CD8-positive, alpha-beta memory T cell (primary cell): ENCODE data around the gene CIB2. TPM values are rescaled to one million over a fixed set of nuclear protein-coding genes. Genes with fewer than 3 reads are reported as not detected.

ENCODE experiments used
- CTCF ChIA-PET: fragments of 350-600 bp; sonication (Branson Sonifier 250); formaldehyde crosslinking; loops from one replicate; lab custom pipeline; 2021; ENCODE audit warnings: antibody characterized with exemption; lab: Charles Lee
- POLR2A ChIA-PET: fragments of 350-600 bp; sonication (Branson Sonifier 250); formaldehyde crosslinking; loops from one replicate; lab custom pipeline; 2021; ENCODE audit warnings: antibody characterized with exemption; lab: Charles Lee
- DNase-seq, 5 donors: peaks; one replicate each; pipeline versions ENCODE4 v3.0.0 to v3.0.0-alpha.2; 2020 to 2022; ENCODE audit warnings: mixed read lengths in 1 of 5
- H3K27ac ChIP-seq: one replicate; pipeline ENCODE4 v1.7.0; 2013; ENCODE audit warnings: low read depth, mild to moderate bottlenecking, low read length, moderate library complexity
- H3K27me3 ChIP-seq: 2 replicates; pipeline ENCODE4 v1.7.0; 2013; ENCODE audit warnings: low read length, mild to moderate bottlenecking; ENCODE audit not compliant: insufficient read depth, poor library complexity, severe bottlenecking
- H3K36me3 ChIP-seq: 2 replicates; pipeline ENCODE4 v1.7.0; 2013; ENCODE audit warnings: mild to moderate bottlenecking, low read length, moderate library complexity; ENCODE audit not compliant: insufficient read depth
- H3K4me1 ChIP-seq: 2 replicates; pipeline ENCODE4 v1.7.0; 2013; ENCODE audit warnings: mild to moderate bottlenecking, low read length, moderate library complexity; ENCODE audit not compliant: insufficient read depth
- H3K4me3 ChIP-seq: 2 replicates; pipeline ENCODE4 v1.7.0; 2013; ENCODE audit warnings: mild to moderate bottlenecking, low read length
- H3K9me3 ChIP-seq: 2 replicates; pipeline ENCODE4 v1.7.0; 2013; ENCODE audit warnings: mild to moderate bottlenecking, low read length
- H3K27ac Mint-ChIP-seq, 8 donors: one replicate each; pipeline ENCODE4 v1.8.0; 2020 to 2021; ENCODE audit warnings: mixed read lengths in 8 of 8, mild to moderate bottlenecking in 6 of 8, inconsistent platforms in 3 of 8, moderate library complexity in 3 of 8
- H3K27me3 Mint-ChIP-seq, 2 donors: one replicate each; pipeline ENCODE4 v1.8.0; 2020 to 2021; ENCODE audit warnings: mixed read lengths in 2 of 2, mild to moderate bottlenecking in 1 of 2, moderate library complexity in 1 of 2
- H3K36me3 Mint-ChIP-seq, 3 donors: one replicate each; pipeline ENCODE4 v1.8.0; 2020 to 2021; ENCODE audit warnings: mixed read lengths in 3 of 3, inconsistent platforms in 1 of 3, mild to moderate bottlenecking in 1 of 3
- H3K4me1 Mint-ChIP-seq, 3 donors: one replicate each; pipeline ENCODE4 v1.8.0; 2020 to 2021; ENCODE audit warnings: mixed read lengths in 3 of 3, inconsistent platforms in 1 of 3, mild to moderate bottlenecking in 1 of 3
- H3K4me3 Mint-ChIP-seq, 7 donors: one replicate each; pipeline ENCODE4 v1.8.0; 2020 to 2021; ENCODE audit warnings: mixed read lengths in 7 of 7, mild to moderate bottlenecking in 6 of 7, moderate library complexity in 4 of 7, inconsistent platforms in 2 of 7
- H3K9me3 Mint-ChIP-seq, 5 donors: one replicate each; pipeline ENCODE4 v1.8.0; 2020 to 2022; ENCODE audit warnings: mixed read lengths in 5 of 5, mild to moderate bottlenecking in 3 of 5, moderate library complexity in 2 of 5, inconsistent platforms in 1 of 5
- polyA plus RNA-seq: library from polyadenylated mRNA; unstranded; fragments of 300-500 nt; fragmentation: Illumina TruSeq; gene quantifications from one replicate; pipeline ENCODE4 v1.2.3, GENCODE V29; 2021
- total RNA-seq, 2 experiments: library from RNA; stranded (reverse); gene quantifications; one replicate each; pipeline ENCODE4 v1.2.3, GENCODE V29; 2021

The CIB2 gene
- total and polyA plus RNA-seq, 3 experiments from 2014 or later = 2.0 to 2.3 (median 2.1) TPM

DNA sequence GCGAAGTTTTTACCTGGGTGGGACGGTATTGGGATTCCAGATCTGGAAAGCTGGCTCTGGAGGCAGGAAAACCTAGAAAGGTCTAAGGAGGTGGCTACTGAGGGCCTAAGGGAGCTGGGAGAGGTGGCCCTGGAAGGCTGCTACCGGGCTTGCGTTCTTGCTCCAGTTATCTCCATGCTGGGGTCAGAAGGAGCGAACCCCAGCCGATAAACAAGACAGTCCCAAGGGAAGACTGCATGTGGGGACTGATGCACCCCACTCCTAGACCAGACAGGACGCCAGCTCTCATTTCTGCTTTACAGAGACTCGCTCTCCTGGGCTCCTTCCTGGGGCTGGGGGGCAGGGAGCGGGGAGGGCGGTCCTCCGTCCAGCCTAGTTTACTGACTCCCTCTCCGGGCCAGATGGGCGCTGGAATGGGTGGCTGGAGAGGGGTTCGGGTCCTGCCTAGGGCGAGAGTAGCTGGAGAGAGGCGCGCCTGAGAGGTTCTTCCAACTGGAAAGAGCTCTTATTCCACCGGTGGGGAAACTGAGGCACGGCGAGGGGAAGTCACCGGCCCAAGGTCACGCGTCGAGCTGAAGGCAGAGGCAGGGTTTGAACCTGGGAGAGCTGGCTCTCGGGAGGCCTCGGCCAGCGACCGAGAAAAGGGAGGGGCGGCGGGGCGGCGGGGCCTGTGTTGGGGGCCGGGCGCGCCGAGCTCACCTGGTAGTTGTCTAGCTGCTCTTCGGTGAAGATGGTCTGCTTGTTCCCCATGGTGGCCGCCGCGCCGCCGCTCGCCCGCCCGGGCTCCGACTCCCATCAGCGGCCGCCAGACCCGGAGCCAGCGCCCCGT is 565 bp downstream of the CIB2 start:
- peak overlapping the region; percentile 40 to 93 (median 88) for H3K27ac Mint-ChIP-seq
- H3K4me1 Mint-ChIP-seq = peaks cover 17 to 25% (median 21%) of the 10 kb centered on the region in 3 donors
- no peaks in the 10 kb centered on the region for H3K9me3 ChIP-seq
- H3K36me3 Mint-ChIP-seq = no peaks in the 10 kb centered on the region
- H3K4me3 ChIP-seq = no peak overlapping the region
- no peak overlapping the region for H3K27ac ChIP-seq
- peak overlapping the region; percentile 60 to 89 (median 75) for H3K4me3 Mint-ChIP-seq
- H3K4me1 ChIP-seq = peaks cover 12% of the 10 kb centered on the region
- H3K36me3 ChIP-seq = no peaks in the 10 kb centered on the region
- H3K27me3 Mint-ChIP-seq = no peaks in the 10 kb centered on the region
- peak in 1 of 5 donors; percentile 13 for DNase-seq
- POLR2A ChIA-PET = interaction anchor here (1.2 kb wide), 1 partner anchor 18 kb away, joined by 6 read pairs; the partner anchor contains the start of gene IDH3A
- CTCF ChIA-PET = interaction anchor here (0.7 to 3.6 kb wide), 23 partner anchors 10 to 410 kb away, joined by 3 to 17 read pairs (median 3); partner anchors contain the start of genes IDH3A, PSMA4 and SKIC8
- no peaks in the 10 kb centered on the region for H3K27me3 ChIP-seq
- H3K9me3 Mint-ChIP-seq = no peaks in the 10 kb centered on the region

DNA sequence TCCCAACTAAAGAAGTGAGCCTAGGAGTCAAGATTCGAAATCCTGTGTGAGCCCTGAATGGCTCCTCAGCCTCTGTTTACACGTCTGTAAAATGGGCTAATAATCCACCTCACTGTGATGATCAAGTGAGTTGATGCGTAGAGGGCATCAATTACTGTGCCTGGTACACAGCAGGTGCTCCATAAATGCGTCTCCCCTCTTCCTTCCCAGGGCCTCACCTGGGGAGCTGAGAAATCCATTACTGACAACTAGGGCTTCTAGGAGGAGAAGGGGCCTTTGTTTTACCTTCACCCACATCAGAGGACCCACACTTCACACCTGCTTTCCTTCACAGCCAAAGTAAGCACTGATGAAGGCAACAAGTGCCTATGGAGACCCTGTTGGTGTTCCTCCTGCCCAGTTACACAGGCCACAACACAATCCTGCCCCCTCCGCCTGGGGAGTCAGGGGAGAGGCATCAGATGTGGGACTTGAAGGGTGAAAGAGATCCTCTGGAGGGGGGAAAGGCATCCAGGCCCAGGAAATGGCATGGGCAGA is 1.4 kb downstream of the CIB2 start:
- H3K27ac Mint-ChIP-seq = peak overlapping the region; percentile 11 to 93 (median 78)
- H3K4me3 Mint-ChIP-seq = peak overlapping the region; percentile 34 to 86 (median 73)
- CTCF ChIA-PET = interaction anchor here (1.0 to 3.6 kb wide), 9 partner anchors 11 to 170 kb away, joined by 3 to 17 read pairs (median 3); partner anchors contain the start of genes IDH3A and SKIC8
- POLR2A ChIA-PET = interaction anchor here (1.2 kb wide), 1 partner anchor 19 kb away, joined by 6 read pairs; the partner anchor contains the start of gene IDH3A
- no peaks in the 10 kb centered on the region for H3K36me3 Mint-ChIP-seq
- H3K9me3 Mint-ChIP-seq = no peaks in the 10 kb centered on the region
- Histone ChIP-seq H3K27ac (no peak overlapping the region), H3K36me3 (no peaks in the 10 kb centered on the region), H3K9me3 (no peaks in the 10 kb centered on the region), H3K27me3 (no peaks in the 10 kb centered on the region), H3K4me1 (peaks cover 12% of the 10 kb centered on the region), H3K4me3 (no peak overlapping the region)
- peak in 1 of 5 donors; percentile 34 for DNase-seq
- no peaks in the 10 kb centered on the region for H3K27me3 Mint-ChIP-seq
- H3K4me1 Mint-ChIP-seq = peaks cover 17 to 25% (median 21%) of the 10 kb centered on the region in 3 donors

GRCh38 chr15:78129077-78129750 is 2.0 kb downstream of the CIB2 start:
- no peak overlapping the region for H3K27ac ChIP-seq
- Mint-ChIP-seq H3K9me3 (no peaks in the 10 kb centered on the region), H3K27me3 (no peaks in the 10 kb centered on the region), H3K27ac (peak overlapping the region in 7 of 8 donors; percentile 11 to 93 (median 70)), H3K36me3 (no peaks in the 10 kb centered on the region), H3K4me1 (peaks cover 17 to 25% (median 21%) of the 10 kb centered on the region in 3 donors), H3K4me3 (peak overlapping the region in 2 of 7 donors; percentile 34 to 75)
- ChIA-PET POLR2A (no interaction called here), CTCF (interaction anchor here (0.6 to 3.6 kb wide), 3 partner anchors 20 to 111 kb away, joined by 3 to 17 read pairs (median 3); partner anchors contain the start of gene IDH3A)
- peaks cover 12% of the 10 kb centered on the region for H3K4me1 ChIP-seq
- H3K9me3 ChIP-seq = no peaks in the 10 kb centered on the region
- H3K36me3 ChIP-seq = no peaks in the 10 kb centered on the region
- DNase-seq = peak in 1 of 5 donors; percentile 34
- no peak overlapping the region for H3K4me3 ChIP-seq
- H3K27me3 ChIP-seq = no peaks in the 10 kb centered on the region

- Mint-ChIP-seq H3K4me1 (peaks cover 17 to 22% (median 20%) of the 10 kb centered on the region in 3 donors), H3K4me3 (peak overlapping the region in 2 of 7 donors; percentile 4 to 44), H3K36me3 (no peaks in the 10 kb centered on the region), H3K27ac (peak overlapping the region in 4 of 8 donors; percentile 45 to 87 (median 50)), H3K9me3 (no peaks in the 10 kb centered on the region), H3K27me3 (no peaks in the 10 kb centered on the region)
- Histone ChIP-seq H3K27me3 (no peaks in the 10 kb centered on the region), H3K36me3 (no peaks in the 10 kb centered on the region), H3K27ac (no peak overlapping the region), H3K4me1 (peaks cover 12% of the 10 kb centered on the region), H3K4me3 (no peak overlapping the region), H3K9me3 (no peaks in the 10 kb centered on the region)
- ChIA-PET POLR2A (no interaction called here), CTCF (interaction anchor here (1.2 to 2.5 kb wide), 2 partner anchors 19 to 112 kb away, joined by 6 to 14 read pairs; no protein-coding TSS in a partner anchor)
- no peak for DNase-seq
These were observed 3.4 kb downstream of the CIB2 start for GRCh38 chr15:78127882-78128281.

DNA sequence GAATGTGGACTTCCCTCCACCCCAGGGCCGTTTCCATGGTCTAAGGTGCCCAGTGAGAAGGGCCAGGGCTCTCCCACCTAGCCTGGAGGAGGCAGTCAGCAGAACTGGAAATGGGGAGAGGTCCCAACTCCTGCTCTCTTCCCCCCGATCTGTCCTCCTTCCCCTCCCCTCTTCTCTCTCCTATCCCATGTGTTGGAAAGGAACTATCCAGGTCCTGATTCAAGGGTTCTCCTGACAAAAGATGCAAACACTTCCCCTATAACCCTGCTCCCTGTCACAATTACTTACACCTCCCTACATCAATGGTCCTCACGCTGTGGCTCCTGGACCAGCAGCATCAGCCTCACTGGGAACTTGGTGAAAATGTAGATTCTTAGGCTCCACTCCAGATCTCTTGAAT is 6.0 kb downstream of the CIB2 start:
- Histone ChIP-seq H3K4me3 (no peak overlapping the region), H3K36me3 (no peaks in the 10 kb centered on the region), H3K27ac (no peak overlapping the region), H3K4me1 (no peaks in the 10 kb centered on the region), H3K9me3 (no peaks in the 10 kb centered on the region), H3K27me3 (no peaks in the 10 kb centered on the region)
- ChIA-PET POLR2A (no interaction called here), CTCF (interaction anchor here (1.3 to 3.3 kb wide), 2 partner anchors 16 to 115 kb away, joined by 5 to 10 read pairs; no protein-coding TSS in a partner anchor)
- Mint-ChIP-seq H3K27me3 (no peaks in the 10 kb centered on the region), H3K36me3 (no peaks in the 10 kb centered on the region), H3K4me3 (no peak overlapping the region), H3K4me1 (peaks cover 4 to 5% (median 5%) of the 10 kb centered on the region in 3 donors), H3K27ac (peak overlapping the region in 2 of 8 donors; percentile 72 to 78), H3K9me3 (no peaks in the 10 kb centered on the region)
- no peak for DNase-seq

- no peaks in the 10 kb centered on the region for H3K36me3 Mint-ChIP-seq
- no peaks in the 10 kb centered on the region for H3K4me1 Mint-ChIP-seq
- H3K27ac ChIP-seq = no peak overlapping the region
- ChIA-PET POLR2A (no interaction called here), CTCF (interaction anchor here (1.6 kb wide), 1 partner anchor 11 kb away, joined by 4 read pairs; no protein-coding TSS in a partner anchor)
- no peak overlapping the region for H3K27ac Mint-ChIP-seq
- H3K27me3 Mint-ChIP-seq = no peaks in the 10 kb centered on the region
- no peaks in the 10 kb centered on the region for H3K9me3 ChIP-seq
- H3K9me3 Mint-ChIP-seq = no peaks in the 10 kb centered on the region
- DNase-seq = no peak
- no peak overlapping the region for H3K4me3 Mint-ChIP-seq
- H3K36me3 ChIP-seq = no peaks in the 10 kb centered on the region
- no peaks in the 10 kb centered on the region for H3K27me3 ChIP-seq
- no peaks in the 10 kb centered on the region for H3K4me1 ChIP-seq
- H3K4me3 ChIP-seq = no peak overlapping the region
These were observed 10.7 kb downstream of the CIB2 start for GRCh38 chr15:78120523-78120922.

- Mint-ChIP-seq H3K36me3 (no peaks in the 10 kb centered on the region), H3K27me3 (peaks cover 0 to under 1% of the 10 kb centered on the region in 2 donors), H3K4me1 (peaks cover 0 to 10% (median under 1%) of the 10 kb centered on the region in 3 donors), H3K4me3 (no peak overlapping the region), H3K9me3 (no peaks in the 10 kb centered on the region), H3K27ac (no peak overlapping the region)
- H3K4me1 ChIP-seq = peaks cover 5% of the 10 kb centered on the region
- no peak overlapping the region for H3K4me3 ChIP-seq
- H3K27ac ChIP-seq = no peak overlapping the region
- CTCF ChIA-PET = interaction anchor here (0.6 to 13.3 kb wide), 17 partner anchors 10 to 187 kb away, joined by 3 to 146 read pairs (median 3); partner anchors contain the start of gene SKIC8
- peak in 1 of 5 donors; percentile 22 for DNase-seq
- no peaks in the 10 kb centered on the region for H3K9me3 ChIP-seq
- POLR2A ChIA-PET = interaction anchor here (0.6 to 0.7 kb wide), 2 partner anchors 15 to 68 kb away, joined by 3 to 7 read pairs; no protein-coding TSS in a partner anchor
- H3K27me3 ChIP-seq = no peaks in the 10 kb centered on the region
- no peaks in the 10 kb centered on the region for H3K36me3 ChIP-seq
These were observed 18.7 kb downstream of the CIB2 start for GRCh38 chr15:78112551-78112950.
